ENCODE data around the gene GPR108.

DNA sequence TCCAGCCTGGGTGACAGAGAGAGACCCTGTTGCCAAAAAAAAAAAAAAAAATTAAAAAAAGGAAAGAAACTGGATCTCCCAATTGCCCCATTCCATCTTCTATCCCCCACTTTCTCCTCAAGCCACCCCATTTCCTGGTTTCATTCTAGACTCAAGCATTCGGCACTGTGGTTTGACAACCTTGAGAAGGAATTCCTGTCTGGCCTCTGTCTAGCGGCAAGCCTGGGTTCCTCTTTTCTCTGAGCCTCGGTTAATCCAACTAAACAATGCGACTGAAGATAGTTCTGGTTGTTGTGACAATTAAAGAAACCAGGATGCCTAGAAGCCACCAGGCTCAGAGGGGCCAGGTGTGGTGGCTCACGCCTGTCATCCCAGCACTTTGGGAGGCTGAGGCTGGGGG lies 13.6 kb downstream of the GPR108 start:
- TF ChIP-seq GATA1 (IDR thresholded peaks at IDR 0.05; ENCODE audit: low read depth, low read length) (no peak), POLR2A (IDR thresholded peaks at IDR 0.05; ENCODE audit: low read length) (no peak)

All from erythroblast (primary cell).